GM20431 (cell line): ENCODE data around the gene MORC4.

Experiments
- in situ Hi-C: fragments of 300-500 bp; cut with MseI, MboI; formaldehyde crosslinking; loops from one replicate; pipeline ENCODE4 v1.15.0; 2020; ENCODE audit warnings: low sequenced_read_pairs; ENCODE audit not compliant: unreplicated experiment

The MORC4 gene

DNA sequence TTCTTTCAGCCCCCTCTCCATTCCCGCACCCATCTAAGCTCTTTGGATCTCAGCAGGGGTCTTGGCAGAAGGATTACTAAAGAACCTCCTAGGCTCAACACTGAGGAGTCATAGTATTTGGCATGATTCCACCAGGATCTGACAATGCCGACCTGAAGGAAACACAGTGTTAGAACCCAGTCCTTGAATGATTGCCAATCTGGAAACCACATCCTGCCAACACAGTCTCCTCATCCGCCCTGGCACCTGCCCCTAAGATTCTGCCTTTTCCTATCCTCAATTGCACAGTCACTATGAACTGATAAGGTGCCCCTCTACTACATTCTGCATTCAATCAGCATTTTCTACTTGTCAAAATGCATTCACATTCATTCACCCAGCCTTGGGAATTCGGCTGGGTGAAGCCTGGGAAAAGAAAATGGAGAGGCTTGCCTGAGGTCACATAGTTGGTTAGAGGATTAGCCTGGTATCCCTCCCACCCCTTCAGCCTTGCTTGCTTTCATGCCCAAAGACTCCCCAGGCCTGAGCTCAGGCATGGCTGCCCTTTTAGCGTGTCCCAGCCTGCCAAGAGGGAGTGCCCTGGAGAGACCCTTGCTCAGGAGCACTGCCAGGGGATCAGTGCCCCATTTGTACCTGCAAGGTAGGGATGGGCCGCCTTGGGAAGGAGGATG lies 82.0 kb downstream of the MORC4 start:
- in situ Hi-C loops, result no loop called here

DNA sequence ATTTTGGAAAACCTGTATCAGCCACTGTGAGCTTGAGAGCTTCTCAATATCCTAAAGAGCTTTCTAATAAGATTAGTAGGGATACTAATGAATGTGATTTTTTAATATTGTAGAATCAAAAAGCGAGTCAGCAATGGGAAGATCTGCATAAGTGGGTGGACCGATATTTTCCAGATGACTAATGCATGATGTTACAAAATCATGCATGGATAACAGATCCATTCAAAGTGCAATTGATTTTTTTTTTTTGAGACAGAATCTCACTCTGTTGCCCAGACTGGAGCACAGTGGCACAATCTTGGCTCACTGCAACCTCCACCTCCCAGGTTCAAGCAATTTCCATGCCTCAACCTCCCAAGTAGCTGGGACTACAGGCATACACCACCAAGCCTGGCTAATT lies 87.1 kb downstream of the MORC4 start:
- in situ Hi-C loops, result no loop called here

DNA sequence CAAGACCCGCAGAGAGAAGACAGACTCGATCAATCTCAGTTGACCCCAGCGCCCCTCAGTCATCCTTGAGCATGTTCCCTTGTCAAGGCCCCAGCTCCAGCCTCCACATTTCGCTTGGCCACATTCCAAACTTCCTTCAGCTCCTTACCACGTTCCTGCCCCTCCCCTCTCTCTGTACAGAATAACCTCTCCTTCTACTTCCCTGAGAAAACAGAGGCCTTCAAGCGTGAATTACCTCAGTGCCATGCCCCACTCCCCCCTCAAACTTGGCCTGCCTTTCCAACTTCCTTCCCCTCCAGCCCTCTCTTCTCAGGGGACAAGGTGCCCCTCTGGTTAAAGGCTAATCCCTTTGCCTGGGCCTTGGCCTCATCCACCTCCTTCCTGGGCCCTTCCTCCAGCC lies 93.7 kb downstream of the MORC4 start:
- in situ Hi-C loops, result no loop called here

DNA sequence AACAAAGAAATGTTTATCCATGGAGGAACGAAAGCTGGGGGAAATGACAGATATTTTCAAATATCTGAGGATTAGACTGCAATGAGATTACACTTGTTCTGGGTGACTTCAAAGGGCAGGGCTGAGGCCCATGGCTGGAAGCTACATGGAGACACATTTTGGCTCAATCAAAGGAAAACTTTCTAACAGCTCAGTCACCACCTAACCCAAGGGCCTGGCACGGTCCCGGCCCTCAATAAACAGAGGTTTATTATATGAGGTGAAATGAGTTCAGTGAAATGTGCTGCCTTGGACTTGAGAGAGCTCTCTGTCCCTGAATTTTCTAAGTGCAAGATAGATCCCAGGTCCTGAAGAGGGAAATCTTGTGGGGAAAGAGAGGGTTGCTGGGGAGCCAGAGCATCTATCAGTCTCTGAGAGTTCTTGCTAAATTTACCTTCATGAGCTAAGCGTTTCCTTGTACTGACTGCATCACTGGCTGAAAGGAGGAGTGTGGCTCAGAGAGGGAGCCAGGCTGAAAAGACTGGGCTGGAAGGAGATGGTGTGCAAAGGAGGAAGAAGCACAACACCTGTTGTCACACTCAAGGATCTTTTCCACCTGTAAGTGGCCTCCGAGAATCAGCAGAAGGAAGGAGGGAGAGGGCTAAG lies 94.8 kb downstream of the MORC4 start:
- in situ Hi-C loops, result no loop called here

DNA sequence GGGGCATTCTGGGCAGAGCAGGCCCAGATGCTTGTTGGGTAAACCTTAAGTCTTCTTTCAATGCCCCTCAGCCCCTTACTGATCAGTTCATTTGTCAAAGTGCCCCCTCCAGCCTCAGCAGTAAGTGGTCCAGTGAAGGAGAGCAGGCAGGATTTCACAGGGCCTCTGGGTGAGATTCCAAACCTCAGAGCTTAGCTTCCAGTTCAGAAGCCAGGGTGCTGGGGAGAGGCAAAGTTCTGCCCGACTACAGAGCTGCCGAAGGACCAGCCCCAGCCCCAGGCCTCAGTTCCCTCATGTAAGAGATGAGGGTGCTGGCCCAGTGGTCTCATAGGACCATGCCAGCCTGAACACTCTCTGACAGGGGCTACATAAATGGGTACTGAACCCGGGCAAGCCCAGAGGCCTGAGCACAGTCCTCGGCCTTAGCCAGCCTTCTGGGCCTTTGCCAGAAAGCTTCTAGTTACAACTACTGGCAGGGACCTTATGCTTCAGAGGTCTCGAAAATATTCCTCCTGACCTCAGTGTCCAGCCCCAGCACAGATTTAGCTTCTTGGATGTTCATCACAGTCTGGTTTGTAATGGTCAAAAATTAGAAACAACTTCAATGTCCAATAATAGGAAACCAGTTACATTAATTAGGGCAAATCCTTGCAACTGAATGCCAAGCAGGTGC lies 96.0 kb downstream of the MORC4 start:
- in situ Hi-C loops, result no loop called here

DNA sequence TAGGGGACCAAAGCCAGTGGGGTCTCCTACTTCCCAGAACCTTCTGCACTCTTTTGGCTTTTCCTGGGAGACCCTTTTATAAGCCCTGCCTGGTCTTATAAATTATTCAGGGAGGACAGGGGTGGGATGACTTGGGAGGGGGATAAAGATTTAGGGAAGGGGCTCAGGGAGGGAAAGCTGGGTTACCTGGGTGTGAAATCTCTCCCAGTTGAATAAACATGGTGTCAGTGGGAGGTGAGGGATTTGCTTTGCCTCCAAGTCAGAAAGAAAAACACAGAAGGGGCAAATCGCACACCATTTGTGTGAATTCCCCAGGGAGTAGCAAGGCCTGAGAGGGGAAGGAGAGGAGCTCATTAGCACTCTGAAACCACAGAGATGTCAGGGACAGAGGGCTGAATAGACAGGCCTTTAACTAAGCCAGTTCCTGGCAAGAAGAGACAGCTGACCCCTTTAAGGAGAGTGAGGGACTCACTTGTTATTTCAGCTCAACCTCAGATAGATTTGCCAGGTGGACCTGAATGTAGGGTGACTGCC lies 96.7 kb downstream of the MORC4 start, which contains the start of gene RIPPLY1:
Gene RIPPLY1, minus strand, starts transcription at position 51 of the 534 bp plus-strand sequence. CDS start 54 bp downstream, outside the sequence.
- in situ Hi-C loops, result no loop called here

DNA sequence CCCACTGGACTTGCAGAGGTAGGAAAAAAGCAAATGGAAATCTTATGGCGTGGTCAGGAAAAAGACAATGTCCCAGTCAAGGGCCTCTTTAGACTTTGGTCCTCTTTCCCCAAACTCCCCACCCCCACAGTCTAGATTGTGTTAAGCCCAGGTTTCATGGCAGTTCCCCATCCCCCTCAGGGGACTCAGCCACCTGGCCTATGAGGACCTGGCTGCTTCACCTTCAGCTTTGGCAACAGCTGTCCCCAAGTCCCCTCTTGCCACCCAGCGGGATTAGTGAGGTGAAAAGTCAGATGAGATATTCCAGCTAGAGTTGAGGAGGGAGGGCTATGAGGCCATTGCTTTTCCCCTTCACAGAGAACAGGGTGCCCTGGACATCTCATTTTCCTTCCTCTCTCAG lies 97.3 kb downstream of the MORC4 start:
- in situ Hi-C loops, result no loop called here

DNA sequence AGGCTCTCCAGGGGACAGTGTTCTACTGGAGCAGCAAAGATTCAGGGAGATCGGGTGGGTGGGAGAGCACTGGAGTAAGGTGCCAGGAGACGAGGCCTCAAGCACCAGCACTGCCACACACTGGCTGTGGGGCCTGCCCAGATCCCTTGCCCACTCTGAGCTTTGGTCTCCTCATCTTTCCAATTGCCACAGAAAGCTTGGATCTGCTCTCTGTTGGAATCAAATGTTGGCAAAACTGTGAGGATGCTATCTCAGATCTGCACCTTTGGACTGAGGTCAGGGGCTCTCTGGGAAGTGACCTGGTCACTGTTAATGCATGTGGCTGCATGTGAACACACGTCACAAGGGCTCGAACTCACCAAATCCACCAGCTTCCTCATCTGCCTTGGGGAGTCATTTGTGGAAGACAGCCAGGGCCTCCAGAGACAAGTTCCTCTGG lies 98.2 kb downstream of the MORC4 start:
- in situ Hi-C loops, result no loop called here

DNA sequence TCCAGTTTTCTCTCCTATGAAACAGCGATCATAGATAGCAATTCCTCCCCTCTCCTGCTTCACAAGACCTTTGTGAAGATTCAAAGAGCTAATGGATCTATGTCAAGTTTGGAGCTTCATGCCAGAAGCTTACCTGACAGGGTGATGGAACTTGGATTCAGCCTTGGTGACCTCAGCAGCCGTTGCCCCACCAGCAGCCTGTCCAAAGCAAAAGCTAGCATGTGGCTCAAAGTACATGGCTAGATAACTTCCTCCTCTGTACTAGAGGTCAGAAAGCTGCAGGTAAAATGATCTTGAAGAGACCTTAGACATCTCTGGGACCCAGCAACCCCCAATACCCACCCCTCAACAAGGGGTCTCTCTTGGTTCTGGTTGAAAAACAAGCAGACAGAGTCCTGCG lies 98.7 kb downstream of the MORC4 start:
- in situ Hi-C loops, result no loop called here

DNA sequence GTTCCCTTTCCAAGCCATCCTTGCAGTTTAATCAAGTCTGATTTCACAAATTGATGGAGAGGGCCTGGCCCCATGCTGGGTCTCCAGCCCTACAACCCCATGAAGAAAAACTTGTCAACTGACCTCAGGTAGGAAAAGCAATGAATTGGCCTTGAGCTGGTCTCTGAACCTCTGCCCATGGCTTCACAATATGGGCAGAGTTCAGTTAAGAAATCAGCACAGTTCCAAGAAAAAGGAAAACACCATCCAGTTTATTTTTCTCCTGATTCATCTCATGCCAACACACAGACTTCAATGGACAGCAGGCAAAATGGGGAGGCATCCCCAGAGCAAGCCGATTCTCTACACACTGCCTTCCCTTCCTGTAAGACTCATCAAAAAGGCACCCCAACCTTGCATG lies 100.2 kb downstream of the MORC4 start:
- in situ Hi-C loops, result no loop called here

DNA sequence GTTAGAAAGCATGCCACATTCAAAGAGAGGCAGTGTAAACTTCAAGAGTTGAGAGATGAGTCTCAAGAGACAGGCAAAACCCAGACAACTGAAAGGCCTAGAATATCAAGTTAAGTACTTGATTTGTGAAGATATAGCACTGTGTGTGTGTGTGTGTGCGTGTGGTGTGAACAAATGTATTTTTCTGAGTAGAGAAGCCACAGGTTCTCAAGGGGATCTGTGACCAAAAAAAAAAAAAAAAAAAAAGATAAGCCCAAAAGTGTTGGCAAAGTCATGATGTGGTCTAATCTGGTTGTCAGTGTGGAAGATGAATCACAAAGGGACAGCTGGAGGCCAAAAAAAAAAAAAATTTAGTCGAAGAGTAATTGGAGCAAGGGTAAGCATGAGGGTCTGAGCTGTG lies 100.7 kb downstream of the MORC4 start:
- in situ Hi-C loops, result no loop called here

DNA sequence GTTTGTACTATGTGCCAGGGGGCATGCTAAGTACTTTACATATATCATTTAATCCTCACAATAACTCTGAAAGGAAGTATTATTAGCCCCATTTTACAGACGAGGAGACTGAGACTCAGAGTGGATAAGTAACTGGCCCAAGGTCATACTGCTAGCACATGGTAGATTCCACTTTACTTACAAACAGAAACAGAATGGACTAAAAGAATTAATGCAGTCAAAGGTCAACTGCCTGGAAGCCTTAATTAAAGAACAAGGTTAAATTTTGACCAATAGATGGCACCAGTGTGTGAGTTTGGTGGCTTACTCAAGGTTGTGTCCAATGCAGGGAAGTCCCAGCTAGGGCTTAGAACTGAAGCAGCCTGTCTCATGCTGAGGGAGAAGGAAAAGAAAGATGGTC lies 101.5 kb downstream of the MORC4 start:
- in situ Hi-C loops, result no loop called here

DNA sequence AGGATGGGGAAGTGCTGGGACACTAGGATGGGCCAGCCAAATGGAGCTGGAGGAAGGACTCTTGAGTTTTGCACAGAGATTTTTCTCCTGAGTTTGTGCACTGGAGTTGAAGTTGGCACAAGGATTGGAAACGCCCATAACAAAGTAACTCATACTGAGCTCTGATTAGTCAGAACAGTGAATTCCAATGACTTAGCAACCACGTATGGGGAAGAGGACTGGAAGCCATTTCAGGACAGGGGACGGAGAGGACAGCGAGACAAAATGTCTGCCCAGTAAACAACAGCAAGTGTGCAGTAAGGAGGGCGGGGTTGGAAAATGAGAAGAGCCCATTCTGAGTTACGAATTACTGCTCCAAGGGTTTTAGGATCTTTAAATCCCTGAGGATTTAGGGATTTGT lies 102.8 kb downstream of the MORC4 start:
- in situ Hi-C loops, result no loop called here

DNA sequence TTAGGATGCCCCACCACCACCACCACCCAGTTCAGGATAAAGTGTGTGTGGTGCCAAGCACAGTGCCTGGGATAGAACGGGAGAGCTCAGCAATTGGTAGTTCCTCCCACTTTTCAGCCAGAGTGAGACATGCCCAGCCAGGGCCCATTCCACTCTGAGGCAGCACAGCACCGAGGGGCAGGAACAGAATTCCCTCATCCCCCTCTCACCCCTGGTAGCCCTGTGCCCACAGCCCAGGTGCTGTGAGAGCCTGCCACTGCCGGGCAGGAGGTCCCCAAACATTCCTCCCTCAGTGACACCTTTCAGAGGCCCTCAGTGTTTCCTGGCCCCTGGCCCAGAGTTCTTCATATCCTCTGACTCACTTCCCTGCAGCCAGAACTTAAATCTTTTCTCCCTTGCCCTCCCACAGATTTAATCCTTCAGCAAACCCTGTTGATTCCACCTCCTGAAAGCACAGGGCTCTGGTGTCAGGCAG lies 105.0 kb downstream of the MORC4 start:
- in situ Hi-C loops, result no loop called here

DNA sequence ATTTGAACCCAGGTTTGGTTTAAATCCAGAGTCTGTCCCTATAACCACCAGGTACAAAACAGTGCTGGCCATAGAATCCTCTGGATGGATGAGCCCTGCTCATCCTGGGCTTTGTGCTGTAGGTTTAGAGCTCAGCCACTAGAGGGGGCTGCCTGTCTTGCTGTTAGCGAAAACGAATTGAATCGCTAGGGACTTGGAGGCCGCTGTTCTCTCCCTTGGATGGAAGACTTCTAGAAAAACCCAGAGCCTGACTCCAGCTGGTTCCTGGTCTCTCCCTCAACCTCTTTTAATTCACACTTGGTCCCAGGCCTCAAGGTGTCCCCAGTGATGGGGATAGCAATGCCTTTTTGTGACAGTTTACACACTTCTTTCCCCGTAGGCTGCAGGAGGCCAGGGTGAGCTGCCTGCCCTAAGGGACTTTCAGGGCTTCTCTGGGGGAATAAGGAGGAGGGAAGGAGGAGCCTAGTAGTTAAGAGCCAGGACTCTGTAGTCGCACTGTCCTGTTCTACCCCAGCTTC lies 105.6 kb downstream of the MORC4 start:
- in situ Hi-C loops, result no loop called here

DNA sequence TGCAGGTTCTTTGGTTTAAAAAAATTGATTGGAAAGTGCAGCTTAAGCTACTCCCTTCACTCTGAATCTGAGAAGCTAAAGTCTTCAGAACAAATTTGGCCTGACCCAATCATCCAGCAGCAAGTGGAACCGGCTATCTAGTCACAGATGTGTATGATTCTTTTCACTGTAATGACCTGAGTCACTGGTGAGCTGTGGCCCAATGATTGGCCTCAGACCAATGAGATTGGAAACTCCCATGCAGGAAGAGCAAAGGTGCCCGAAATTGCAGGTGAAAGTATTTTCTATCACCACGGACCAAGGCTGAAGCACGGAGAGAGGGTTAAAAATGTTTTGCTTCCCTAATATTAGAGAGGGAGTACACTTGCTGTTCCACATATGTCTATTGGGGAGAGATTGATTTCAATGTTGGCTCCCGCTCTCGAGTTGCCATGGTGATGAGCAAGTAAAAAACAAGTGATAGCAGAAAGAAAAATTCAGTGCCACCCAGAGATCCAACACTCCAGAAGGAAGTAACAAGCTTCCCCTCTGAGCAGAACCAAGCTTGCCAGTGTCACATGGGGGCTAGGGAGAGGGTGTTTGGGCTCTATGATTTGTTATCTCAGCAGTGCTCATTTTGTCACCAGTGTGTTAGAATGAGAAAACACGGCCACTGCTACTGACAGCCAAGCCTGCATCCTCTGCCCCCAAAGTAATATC lies 108.1 kb downstream of the MORC4 start:
- in situ Hi-C loops, result no loop called here
